ACC112 (cell line): ENCODE results near the gene NIPAL1.
"Not testable (repeated sequence)": the region's sequence is repeated elsewhere in the genome, so short reads cannot be mapped to it uniquely, and the experiment has no call there.

ENCODE experiments used
- H2AFZ ChIP-seq: fragments of 200-600 bp; sonication (generic); one replicate; pipeline ENCODE4 v1.6.0; 2017; ENCODE audit warnings: antibody characterized with exemption, low read length; ENCODE audit not compliant: unreplicated experiment
- H3K27ac ChIP-seq: fragments of 200-600 bp; sonication (generic); 2 replicates; pipeline ENCODE4 v1.5.1; 2014; ENCODE audit warnings: low read depth, mild to moderate bottlenecking, antibody characterized with exemption, low read length, moderate library complexity
- H3K27me3 ChIP-seq: fragments of 200-600 bp; sonication (generic); 2 replicates; pipeline ENCODE4 v1.6.1; 2014; ENCODE audit warnings: mild to moderate bottlenecking, antibody characterized with exemption, low read length, moderate library complexity, mixed read lengths; ENCODE audit not compliant: insufficient read depth
- H3K36me3 ChIP-seq: fragments of 200-600 bp; sonication (generic); 2 replicates; pipeline ENCODE4 v1.6.1; 2016; ENCODE audit warnings: mild to moderate bottlenecking, antibody characterized with exemption, low read length, moderate library complexity, mixed read lengths; ENCODE audit not compliant: insufficient read depth
- H3K4me1 ChIP-seq: fragments of 200-600 bp; sonication (generic); one replicate; pipeline ENCODE4 v1.6.1; 2016; ENCODE audit warnings: low read length, mixed read lengths; ENCODE audit not compliant: insufficient read depth, unreplicated experiment, control insufficient read depth
- H3K4me3 ChIP-seq: fragments of 200-600 bp; sonication (generic); 2 replicates; pipeline ENCODE4 v1.5.1; 2014; ENCODE audit warnings: mild to moderate bottlenecking, low read depth, low read length
- H3K79me2 ChIP-seq: fragments of 200-600 bp; sonication (generic); one replicate; pipeline ENCODE4 v1.6.0; 2016; ENCODE audit warnings: low read length; ENCODE audit not compliant: control insufficient read depth, unreplicated experiment, insufficient read depth

Gene NIPAL1

DNA sequence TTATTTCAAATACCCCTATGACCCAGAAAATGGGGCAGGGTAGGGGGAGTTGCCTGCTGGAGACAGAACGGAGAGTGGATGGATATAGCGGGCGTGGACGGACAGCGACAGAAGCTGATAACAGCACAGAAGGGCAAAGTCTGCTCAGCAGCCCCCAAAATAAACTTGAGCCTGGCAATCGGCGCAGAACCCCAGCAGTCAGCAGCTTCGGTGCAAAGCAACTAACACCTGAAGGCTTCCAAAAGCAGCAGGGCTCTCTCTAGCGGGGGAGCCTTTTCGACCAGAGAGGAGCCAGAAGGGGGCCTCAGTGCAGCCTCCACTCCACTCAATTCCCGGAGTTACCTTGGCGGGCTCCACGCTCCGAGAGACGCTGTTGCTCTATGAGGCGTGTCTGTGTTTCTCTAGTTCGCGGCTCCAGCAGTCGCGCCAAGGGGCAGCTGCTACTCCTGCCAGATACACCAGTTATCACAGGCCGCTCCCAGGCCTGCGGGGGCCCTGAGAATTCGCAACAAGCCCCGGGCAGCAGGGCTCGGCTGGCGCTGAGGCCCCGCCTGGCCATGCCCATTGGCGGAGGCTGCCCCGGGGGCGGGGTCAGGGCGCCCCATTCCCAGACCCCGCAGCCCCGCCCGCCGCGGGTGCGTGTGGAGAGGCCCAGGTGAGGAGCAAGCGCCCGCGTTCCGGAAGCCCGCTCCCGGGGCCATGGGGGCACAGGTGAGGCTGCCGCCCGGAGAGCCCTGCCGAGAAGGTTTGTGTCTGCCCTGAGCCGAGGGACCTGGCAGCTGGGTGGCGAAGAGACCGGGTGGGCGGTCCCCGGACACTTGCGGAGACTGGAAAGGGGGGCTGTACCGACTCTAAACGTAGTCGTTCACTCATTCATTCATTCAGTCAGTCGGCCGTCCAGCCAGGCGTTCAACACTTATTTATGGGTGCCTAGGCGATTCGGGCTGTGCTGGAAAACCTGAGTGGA lies at the start of gene NIPAL1, which contains the start of gene CNGA1:
NIPAL1 (plus strand) TSS at position 632 of the 967 bp plus-strand sequence; CDS start at position 700, 68 bp downstream.
CNGA1 (minus strand) TSS at position 541 of the 967 bp plus-strand sequence. CDS start 63,992 bp downstream, outside the sequence.
- no peaks in the 10 kb centered on the region for H3K79me2 ChIP-seq
- no peaks in the 10 kb centered on the region for H3K36me3 ChIP-seq
- peak within 1 kb of the TSS; percentile 44; the same call in 1 of the 2 replicates for H3K27ac ChIP-seq
- peak within 1 kb of the TSS; percentile 96 for H2AFZ ChIP-seq
- H3K4me3 ChIP-seq: peak within 1 kb of the TSS; percentile 79
- H3K27me3 ChIP-seq: no peaks in the 10 kb centered on the region
- H3K4me1 ChIP-seq: no peaks in the 10 kb centered on the region

- no peaks in the 10 kb centered on the region for H3K4me1 ChIP-seq
- H3K79me2 ChIP-seq: no peaks in the 10 kb centered on the region
- no peak overlapping the region for H3K27ac ChIP-seq
- no peak overlapping the region for H2AFZ ChIP-seq
- H3K36me3 ChIP-seq: no peaks in the 10 kb centered on the region
- H3K27me3 ChIP-seq: no peaks in the 10 kb centered on the region
- H3K4me3 ChIP-seq: no peak overlapping the region
These were observed 47.7 kb upstream of the NIPAL1 start for GRCh38 chr4:47968847-47969246.

GRCh38 chr4:47972181-47972580 lies 44.4 kb upstream of the NIPAL1 start:
- no peaks in the 10 kb centered on the region for H3K36me3 ChIP-seq
- no peak overlapping the region for H2AFZ ChIP-seq
- no peak overlapping the region for H3K4me3 ChIP-seq
- no peaks in the 10 kb centered on the region for H3K27me3 ChIP-seq
- H3K27ac ChIP-seq: no peak overlapping the region
- H3K4me1 ChIP-seq: no peaks in the 10 kb centered on the region
- no peaks in the 10 kb centered on the region for H3K79me2 ChIP-seq

- H3K27me3 ChIP-seq: no peaks in the 10 kb centered on the region
- no peak overlapping the region for H3K4me3 ChIP-seq
- H3K36me3 ChIP-seq: no peaks in the 10 kb centered on the region
- no peak overlapping the region for H3K27ac ChIP-seq
- no peaks in the 10 kb centered on the region for H3K79me2 ChIP-seq
- H3K4me1 ChIP-seq: no peaks in the 10 kb centered on the region
- H2AFZ ChIP-seq: no peak overlapping the region
These were observed 43.9 kb upstream of the NIPAL1 start for GRCh38 chr4:47972721-47973120.

DNA sequence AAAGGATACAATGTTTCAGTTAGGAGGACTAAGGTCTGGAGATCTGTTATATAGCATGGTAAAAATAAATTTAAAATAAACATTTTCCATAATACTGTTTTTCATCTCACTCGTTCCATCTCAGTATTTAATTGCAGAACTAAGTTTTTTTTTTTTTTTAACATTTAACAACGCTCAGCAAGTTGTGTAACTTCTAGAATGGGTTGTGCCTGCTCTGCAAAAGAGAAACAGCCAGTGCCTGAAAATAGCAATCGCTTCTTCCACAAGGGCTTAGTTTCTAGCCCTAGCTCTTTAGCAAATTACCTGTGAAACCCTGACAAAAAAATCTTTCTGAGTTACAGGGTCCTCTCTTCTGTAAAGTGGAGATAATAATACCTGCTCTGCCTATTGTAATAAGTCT lies 42.0 kb upstream of the NIPAL1 start:
- no peaks in the 10 kb centered on the region for H3K36me3 ChIP-seq
- H3K4me3 ChIP-seq: no peak overlapping the region
- no peaks in the 10 kb centered on the region for H3K4me1 ChIP-seq
- no peaks in the 10 kb centered on the region for H3K79me2 ChIP-seq
- H3K27ac ChIP-seq: no peak overlapping the region
- H3K27me3 ChIP-seq: no peaks in the 10 kb centered on the region
- H2AFZ ChIP-seq: no peak overlapping the region

DNA sequence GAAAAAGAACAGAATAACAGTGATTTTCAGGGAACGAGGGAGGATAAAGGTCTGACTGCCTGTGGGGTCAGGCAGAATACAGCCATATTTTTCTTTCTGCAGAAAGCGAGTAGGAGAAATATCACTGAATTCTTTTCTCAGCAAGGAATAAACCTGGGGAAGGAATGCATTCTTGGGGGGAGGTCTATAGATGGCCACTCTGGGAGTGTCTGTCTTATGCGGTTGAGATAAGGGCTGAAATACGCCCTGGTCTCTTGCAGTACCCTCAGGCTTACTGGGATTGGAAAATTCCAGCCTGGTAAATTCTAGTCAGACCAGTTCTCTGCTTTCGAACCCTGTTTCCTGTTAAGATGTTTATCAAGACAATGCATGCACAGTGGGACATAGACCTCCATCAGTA lies 26.4 kb upstream of the NIPAL1 start:
- H2AFZ ChIP-seq: no peak overlapping the region
- H3K36me3 ChIP-seq: no peaks in the 10 kb centered on the region
- H3K4me1 ChIP-seq: no peaks in the 10 kb centered on the region
- H3K79me2 ChIP-seq: no peaks in the 10 kb centered on the region
- no peak overlapping the region for H3K4me3 ChIP-seq
- no peak overlapping the region for H3K27ac ChIP-seq
- H3K27me3 ChIP-seq: peaks cover 9% of the 10 kb centered on the region; the same call in 1 of the 2 replicates

DNA sequence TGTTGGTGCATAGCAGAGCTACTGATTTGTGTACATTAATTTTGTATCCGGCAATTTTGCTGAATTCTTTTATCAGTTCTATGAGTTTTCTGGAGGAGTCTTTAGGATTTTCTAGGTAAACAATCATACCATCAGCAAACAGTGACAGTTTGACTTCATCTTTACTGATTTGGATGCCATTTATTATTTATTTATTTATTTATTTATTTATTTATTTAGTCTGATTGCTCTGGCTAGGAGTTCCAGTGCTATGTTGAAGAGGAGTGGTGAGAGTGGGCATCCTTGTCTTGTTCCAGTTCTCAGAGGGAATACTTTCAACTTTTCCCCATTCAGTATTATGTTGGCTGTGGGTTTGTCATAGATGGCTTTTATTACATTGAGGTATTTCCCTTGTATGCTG lies 24.1 kb upstream of the NIPAL1 start:
- H3K79me2 ChIP-seq, H3K27ac ChIP-seq, H3K4me3 ChIP-seq, H2AFZ ChIP-seq, H3K27me3 ChIP-seq, H3K4me1 ChIP-seq, H3K36me3 ChIP-seq: not testable (repeated sequence)

DNA sequence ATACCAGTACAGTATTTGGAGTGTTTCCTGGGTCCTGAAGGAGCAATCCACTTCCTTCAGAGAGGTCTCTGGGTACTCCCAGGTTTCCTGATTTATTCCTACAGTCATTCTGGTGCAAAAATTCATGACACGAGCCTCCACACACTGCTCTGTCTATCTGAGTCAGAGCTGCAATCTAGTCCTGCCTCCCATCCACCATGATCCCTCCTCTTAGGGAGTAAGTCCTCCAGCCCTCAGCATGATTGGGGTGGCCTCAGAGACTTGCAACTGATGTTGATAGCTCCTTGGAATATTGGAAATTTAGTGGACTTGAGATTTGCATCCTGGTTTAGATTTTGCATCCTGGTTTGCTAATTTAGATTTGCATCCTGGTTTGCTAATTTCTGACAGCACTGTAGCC lies 20.6 kb upstream of the NIPAL1 start:
- Histone ChIP-seq H3K4me1 (no peaks in the 10 kb centered on the region), H3K79me2 (no peaks in the 10 kb centered on the region), H3K27me3 (no peaks in the 10 kb centered on the region), H3K36me3 (no peaks in the 10 kb centered on the region), H3K27ac (no peak overlapping the region), H3K4me3 (no peak overlapping the region), H2AFZ (no peak overlapping the region)

GRCh38 chr4:48002267-48002666 lies 14.3 kb upstream of the NIPAL1 start:
- H3K27ac ChIP-seq: no peak overlapping the region
- H3K79me2 ChIP-seq: no peaks in the 10 kb centered on the region
- no peaks in the 10 kb centered on the region for H3K4me1 ChIP-seq
- no peaks in the 10 kb centered on the region for H3K27me3 ChIP-seq
- no peak overlapping the region for H3K4me3 ChIP-seq
- no peaks in the 10 kb centered on the region for H3K36me3 ChIP-seq
- no peak overlapping the region for H2AFZ ChIP-seq

DNA sequence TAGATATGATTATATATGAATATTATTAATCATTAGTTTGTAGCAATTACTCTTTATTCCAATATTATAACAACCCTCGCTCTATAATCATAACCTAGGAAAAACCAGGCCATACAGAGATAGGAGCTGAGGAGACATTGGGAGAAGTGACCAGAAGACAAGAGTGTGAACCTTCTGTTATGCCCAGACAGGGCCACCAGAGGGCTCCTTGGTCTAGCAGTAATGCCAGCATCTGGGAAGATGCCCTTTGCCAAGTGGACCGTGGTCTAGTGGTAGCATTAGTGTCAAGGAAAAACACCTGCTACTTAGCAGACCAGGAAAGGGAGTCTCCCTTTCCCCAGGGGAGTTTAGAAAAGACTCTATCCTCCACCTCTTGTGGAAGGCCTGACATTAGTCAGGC lies 13.0 kb upstream of the NIPAL1 start:
- not testable (repeated sequence) for H2AFZ ChIP-seq, H3K27ac ChIP-seq, H3K36me3 ChIP-seq, H3K4me1 ChIP-seq, H3K4me3 ChIP-seq, H3K79me2 ChIP-seq, H3K27me3 ChIP-seq

GRCh38 chr4:48005781-48006180 lies 10.8 kb upstream of the NIPAL1 start:
- Histone ChIP-seq H3K4me1 (no peaks in the 10 kb centered on the region), H2AFZ (no peak overlapping the region), H3K27ac (no peak overlapping the region), H3K36me3 (no peaks in the 10 kb centered on the region), H3K27me3 (no peaks in the 10 kb centered on the region), H3K4me3 (no peak overlapping the region), H3K79me2 (no peaks in the 10 kb centered on the region)
